T-helper 1 cell (primary cell): ENCODE results near the gene WRAP73.
"Not testable (repeated sequence)": the region's sequence is repeated elsewhere in the genome, so short reads cannot be mapped to it uniquely, and the experiment has no call there.

Experiments
- DNase-seq, 5 donors: peaks; one replicate each; pipeline ENCODE4 v3.0.0-alpha.2; 2012 to 2020

WRAP73 gene

DNA sequence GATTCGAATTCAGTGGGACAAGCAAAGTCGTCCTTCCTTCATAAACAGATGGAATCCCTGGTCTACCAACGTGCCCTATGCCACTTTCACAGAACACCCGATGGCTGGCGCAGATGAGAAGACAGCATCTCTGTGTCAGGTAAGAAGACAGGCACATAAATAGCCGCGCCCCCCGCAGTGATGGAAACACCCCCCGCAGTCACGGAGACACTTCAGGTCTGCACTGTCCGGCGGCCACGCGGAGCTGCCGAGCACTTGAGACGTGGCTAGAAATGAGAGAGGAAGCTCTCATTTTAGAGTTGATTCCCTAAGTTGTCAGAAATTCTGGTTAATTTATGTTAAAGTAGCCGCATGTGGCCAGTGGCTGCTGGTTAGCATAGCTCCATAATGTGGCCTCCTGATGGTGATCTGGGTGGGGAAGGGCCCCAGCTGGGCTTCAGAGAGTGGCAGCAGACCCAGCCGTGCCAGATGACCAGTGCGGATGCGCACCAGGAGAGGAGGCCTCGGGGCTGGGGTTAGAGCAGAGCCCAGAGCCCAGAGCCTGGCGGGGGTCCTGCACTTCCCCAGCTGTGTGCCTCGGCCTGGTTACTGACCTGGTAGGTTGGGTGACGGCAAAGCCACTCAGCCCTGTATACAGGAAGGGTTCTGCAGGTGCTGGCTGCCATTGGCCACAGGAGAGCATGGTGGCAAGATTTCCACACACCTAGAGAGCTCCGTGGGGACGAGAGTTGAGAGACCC, 22.2 kb downstream of the WRAP73 start:
- DNase-seq, result no peak

DNA sequence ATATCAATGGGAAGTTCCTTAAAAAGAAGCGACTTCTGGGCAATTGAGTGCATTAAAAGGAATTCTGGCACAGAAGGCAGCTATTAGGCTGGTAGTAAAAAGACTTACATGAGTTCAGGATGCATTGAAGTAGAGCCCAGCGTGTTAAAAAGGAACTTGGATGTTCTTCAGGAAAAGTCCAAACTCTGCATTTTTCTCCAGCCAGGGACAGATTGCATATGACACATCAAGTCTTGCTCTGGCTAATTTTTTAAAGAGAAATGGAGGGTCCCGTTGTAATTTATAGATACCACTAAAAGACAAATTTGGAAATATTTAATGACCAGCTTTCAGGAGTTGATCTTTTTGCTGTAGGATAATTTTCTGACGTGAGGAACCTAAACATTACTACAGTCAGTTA, 23.9 kb downstream of the WRAP73 start:
- no peak for DNase-seq

DNA sequence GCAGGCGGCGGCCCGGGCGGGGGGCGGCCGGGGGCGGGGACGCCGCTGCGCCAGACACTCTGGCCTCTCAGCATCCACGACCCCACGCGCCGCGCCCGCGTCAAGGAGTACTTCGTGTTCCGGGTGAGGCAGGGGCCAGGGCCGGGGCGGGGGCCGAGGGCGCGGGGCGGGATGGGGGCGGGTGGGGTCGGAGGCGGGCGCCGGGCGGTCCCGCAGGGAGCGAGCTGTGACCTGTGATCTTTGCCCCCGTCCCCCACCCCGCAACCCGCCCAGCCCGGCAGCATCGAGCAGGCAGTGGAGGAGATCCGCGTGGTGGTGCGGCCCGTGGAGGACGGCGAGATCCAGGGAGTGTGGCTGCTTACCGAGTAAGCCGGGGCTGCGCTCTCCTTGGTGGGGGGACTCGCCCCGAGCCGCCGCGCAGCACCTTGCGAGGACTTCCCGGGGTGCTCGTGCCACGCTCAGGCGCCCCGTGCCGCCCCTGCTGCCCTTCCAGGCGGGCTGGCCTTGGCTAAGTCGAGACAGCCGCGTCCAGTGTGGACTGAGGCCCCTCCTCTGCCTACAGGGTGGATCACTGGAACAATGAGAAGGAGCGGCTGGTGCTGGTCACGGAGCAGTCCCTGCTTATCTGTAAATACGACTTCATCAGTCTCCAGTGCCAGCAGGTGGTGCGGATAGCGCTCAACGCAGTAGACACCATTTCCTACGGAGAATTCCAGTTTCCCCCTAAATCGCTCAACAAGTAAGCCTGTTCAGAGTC, 24.6 kb downstream of the WRAP73 start:
- DNase-seq, result peak in 2 of 5 donors; percentile 22 to 29

- DNase-seq, result peak; percentile 97 to 98 (median 97)
Observed at GRCh38 chr1:3624200-3625136, 25.4 kb downstream of the WRAP73 start, which contains the start of gene TPRG1L. TSS of gene TPRG1L (plus strand) at chr1:3625015. CDS start at chr1:3625073, 58 bp downstream.

- no peak for DNase-seq
Observed at GRCh38 chr1:3623441-3624199, 26.3 kb downstream of the WRAP73 start.

- DNase-seq, result not testable (repeated sequence)
Observed at GRCh38 chr1:3622102-3622501, 27.8 kb downstream of the WRAP73 start.

DNA sequence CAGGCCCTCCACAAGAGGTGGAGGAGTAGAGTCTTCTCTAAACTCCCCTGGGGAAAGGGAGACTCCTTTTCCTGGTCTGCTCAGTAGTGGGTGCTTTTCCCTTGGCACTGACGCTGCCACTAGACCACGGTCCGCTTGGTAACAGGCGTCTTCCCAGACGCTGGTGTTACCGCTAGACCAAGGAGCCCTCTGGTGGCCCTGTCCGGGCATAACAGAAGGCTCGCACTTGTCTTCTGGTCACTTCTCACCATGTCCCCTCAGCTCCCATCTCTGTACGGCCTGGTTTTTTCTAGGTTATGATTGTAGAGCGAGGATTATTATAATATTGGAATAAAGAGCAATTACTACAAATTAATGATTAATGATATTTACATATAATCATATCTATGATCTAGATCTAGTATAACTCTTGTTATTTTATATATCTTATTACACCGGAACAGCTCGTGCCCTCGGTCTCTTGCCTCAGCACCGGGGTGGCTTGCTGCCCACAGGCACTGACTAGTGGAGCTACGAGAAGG, 28.7 kb downstream of the WRAP73 start:
- not testable (repeated sequence) for DNase-seq

DNA sequence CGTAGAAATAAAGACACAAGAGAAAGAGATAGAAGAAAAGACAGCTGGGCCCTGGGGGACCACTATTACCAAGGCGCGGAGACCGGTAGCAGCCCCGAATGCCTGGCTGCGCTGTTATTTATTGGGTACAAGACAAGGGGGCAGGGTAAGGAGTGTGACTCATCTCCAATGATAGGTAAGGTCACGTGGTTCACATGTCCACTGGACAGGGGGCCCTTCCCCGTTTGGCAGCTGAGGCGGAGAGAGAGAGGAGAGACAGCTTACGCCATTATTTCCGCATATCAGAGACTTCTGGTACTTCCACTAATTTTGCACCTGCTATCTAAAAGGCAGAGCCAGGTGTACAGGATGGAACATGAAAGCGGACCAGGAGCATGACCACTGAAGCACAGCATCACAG, 29.2 kb downstream of the WRAP73 start:
- DNase-seq, result no peak

- peak; percentile 50 to 75 (median 58) for DNase-seq
Observed at GRCh38 chr1:3618881-3619671, 30.8 kb downstream of the WRAP73 start.

GRCh38 chr1:3618531-3618880, 31.4 kb downstream of the WRAP73 start:
- DNase-seq, result no peak

GRCh38 chr1:3617806-3618345, 32.0 kb downstream of the WRAP73 start:
- no peak for DNase-seq

DNA sequence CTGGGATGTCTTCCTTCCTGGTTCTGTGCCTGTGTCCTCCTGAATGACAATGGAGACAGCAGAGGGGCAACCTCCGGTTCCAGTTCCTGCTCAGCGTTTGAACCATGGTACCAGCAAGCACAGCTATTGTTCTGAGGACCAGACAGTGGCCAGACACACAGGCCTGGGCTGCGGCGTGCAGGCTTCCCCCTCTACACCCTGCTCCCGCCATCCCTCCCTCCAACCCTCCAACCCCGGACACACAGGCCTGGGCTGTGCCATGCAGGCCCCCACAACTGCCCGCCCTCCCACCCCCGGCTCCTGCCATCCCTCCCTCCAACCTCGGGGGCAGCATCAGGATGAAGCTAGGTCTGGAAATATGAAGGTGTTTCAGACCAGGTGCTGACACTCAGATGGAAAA, 33.0 kb downstream of the WRAP73 start:
- DNase-seq, result no peak

DNA sequence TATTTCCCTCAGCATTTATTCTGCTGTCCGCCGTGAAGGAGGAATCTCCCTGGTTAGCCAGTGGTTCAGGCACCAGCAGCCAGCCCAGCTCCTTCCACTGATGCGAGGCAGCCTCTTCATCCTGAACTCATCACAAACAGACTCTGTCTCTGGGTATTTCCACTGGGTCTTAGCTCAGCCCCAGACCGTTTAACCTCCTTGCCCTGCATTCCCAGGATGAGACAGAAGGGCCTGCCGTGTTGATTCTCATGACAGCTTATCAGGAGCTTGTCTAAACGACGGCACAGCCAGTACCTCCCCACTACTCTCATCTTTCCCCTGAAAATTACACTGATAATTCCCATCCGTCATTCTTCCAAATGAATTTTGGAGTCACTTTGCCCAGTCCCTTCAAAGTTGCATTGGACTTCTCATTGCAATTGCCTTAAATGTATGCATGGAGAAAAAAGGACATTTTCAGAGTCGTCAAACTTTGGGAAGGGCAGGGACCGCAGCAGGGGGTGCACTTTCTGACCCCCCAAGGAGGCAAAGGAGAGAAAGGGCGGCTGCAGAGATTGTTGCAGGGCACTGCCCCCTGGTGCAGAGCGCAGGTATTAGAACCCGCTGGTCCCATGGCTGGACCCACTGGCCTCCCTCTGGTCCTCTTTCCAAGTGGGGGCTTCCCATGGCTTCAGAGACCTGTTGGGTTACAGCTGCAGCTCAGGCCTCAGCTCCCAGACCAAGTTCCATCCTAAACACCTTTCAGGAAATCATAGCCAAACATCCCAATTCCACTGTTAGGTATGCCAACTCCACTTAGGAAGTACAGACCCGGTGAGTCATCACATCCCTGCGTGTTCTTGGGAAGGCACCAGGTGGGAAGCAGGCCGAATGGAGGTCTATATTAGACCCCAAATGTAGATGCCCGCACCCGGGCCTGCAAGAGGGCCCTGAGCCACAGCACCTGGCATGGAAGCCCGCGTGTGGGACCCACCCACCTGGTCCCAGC, 34.9 kb downstream of the WRAP73 start:
- DNase-seq, result no peak

GRCh38 chr1:3612123-3612522, 37.8 kb downstream of the WRAP73 start:
- no peak for DNase-seq

- peak in 4 of 5 donors; percentile 49 to 54 (median 53) for DNase-seq
Observed at GRCh38 chr1:3611170-3612019, 38.5 kb downstream of the WRAP73 start, which contains the start of gene MEGF6. TSS of gene MEGF6 (minus strand) at chr1:3611508. CDS start at chr1:3611268, 240 bp downstream.

GRCh38 chr1:3610527-3611169, 39.3 kb downstream of the WRAP73 start:
- no peak for DNase-seq

GRCh38 chr1:3609769-3610526, 40.0 kb downstream of the WRAP73 start:
- DNase-seq, result no peak
